ENCODE data around the gene ITGB3.
A peak's percentile ranks its signal among the peaks of the same experiment; 100 is the strongest.

Gene ITGB3

DNA sequence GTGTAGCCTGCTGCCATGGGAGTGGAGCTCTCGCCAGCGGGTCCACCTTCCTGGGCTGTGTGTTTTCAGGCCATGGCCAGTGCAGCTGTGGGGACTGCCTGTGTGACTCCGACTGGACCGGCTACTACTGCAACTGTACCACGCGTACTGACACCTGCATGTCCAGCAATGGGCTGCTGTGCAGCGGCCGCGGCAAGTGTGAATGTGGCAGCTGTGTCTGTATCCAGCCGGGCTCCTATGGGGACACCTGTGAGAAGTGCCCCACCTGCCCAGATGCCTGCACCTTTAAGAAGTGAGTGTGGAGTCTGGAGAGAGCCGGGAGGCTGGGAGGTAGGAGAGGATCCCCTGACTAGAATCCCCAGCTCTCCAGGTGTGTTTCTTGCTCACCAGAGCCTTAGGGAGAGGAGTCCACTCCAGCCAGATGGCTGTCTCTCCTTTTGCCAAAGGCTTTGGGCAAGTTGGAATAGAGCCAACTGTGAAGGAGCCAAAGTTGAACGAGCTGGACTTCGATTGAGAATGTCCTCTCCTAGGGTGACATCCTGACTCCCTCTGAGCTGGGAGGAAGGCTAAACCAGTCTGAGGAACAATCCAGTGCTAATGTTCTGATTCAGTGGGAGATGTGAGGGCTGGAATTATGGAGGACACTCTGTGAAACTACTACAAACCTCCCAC is 45.7 kb downstream of the ITGB3 start:
- no peak for DNase-seq (ENCODE audit: low read depth)

GRCh38 chr17:47300718-47301117 is 47.1 kb downstream of the ITGB3 start:
- no peak for DNase-seq (ENCODE audit: low read depth)

- no peak for DNase-seq (ENCODE audit: low read depth)
Observed at GRCh38 chr17:47301161-47301560, 47.5 kb downstream of the ITGB3 start.

DNA sequence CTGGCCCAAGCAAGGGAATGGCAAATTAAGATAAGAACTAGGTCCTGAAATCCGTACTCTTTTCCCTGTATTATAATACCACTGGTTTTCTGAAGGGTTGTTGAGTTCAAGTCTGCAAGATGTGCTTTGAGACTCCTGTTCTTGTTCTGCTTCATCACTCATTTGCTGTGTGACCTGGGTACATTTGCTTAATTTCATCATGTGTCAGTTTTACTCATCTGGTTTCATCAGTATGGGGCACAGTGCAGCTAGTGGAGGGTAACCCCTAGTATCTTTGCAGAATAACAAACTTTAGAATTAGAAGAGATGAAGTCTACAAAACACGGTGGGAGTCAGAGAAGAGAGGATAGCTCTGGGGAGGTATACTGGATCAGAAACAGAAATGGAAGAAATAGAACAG is 48.2 kb downstream of the ITGB3 start:
- DNase-seq (ENCODE audit: low read depth) = no peak

GRCh38 chr17:47304186-47304585 is 50.6 kb downstream of the ITGB3 start:
- DNase-seq (ENCODE audit: low read depth) = no peak

- no peak for DNase-seq (ENCODE audit: low read depth)
Observed at GRCh38 chr17:47305302-47305923, 51.8 kb downstream of the ITGB3 start.

- no peak for DNase-seq (ENCODE audit: low read depth)
Observed at GRCh38 chr17:47310186-47310733, 56.6 kb downstream of the ITGB3 start.

DNA sequence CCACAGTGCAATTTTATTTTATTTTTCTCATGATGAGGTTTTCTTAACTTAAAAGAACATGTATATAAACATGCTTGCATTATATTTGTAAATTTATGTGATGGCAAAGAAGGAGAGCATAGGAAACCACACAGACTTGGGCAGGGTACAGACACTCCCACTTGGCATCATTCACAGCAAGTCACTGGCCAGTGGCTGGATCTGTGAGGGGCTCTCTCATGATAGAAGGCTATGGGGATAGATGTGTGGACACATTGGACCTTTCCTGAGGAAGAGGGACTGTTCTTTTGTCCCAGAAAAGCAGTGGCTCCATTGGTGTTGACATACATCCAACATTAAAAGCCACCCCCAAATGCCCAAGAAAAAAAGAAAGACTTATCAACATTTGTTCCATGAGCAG is 57.8 kb downstream of the ITGB3 start:
- no peak for DNase-seq (ENCODE audit: low read depth)

DNA sequence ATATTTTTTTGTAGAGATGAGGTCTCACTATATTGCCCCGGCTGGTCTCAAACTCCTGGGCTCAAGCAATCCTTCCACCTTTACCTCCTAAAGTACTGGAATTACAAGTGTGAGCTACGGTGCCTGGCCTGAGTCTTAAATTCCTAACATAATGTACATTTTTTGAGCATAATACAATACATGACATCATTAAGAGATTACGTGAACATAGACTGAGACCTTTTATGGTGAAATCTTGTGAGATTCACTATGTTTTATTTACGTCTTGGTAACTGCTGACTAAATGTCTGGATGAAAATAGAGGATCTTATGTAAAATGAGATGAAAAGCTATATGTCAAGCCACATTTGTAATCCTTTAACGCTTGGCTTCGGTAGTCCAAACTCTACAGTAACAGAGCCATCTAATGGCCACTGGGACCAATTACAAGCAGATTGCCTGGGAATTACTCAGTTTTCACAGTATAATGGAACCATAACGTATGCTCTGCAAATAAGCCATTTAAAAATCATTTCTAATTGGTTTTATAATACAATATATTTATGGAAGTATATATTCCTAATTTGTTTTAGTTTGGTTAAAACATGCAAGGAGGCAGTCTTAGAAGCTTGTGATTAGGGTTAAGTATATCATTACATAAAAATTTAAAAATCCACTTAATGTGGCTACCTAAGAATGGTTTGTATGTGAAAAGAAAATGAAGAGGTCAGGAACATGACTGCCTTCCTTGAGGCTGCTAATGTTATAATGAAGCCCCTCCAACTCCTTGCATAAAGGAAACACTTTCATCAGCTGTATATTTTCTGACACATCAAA is 62.0 kb downstream of the ITGB3 start:
- no peak for DNase-seq (ENCODE audit: low read depth)

- DNase-seq (ENCODE audit: low read depth) = no peak
Observed at GRCh38 chr17:47316311-47316710, 62.7 kb downstream of the ITGB3 start.

GRCh38 chr17:47317119-47317518 is 63.5 kb downstream of the ITGB3 start:
- no peak for DNase-seq (ENCODE audit: low read depth)

GRCh38 chr17:47318197-47318918 is 64.7 kb downstream of the ITGB3 start:
- no peak for DNase-seq (ENCODE audit: low read depth)

DNA sequence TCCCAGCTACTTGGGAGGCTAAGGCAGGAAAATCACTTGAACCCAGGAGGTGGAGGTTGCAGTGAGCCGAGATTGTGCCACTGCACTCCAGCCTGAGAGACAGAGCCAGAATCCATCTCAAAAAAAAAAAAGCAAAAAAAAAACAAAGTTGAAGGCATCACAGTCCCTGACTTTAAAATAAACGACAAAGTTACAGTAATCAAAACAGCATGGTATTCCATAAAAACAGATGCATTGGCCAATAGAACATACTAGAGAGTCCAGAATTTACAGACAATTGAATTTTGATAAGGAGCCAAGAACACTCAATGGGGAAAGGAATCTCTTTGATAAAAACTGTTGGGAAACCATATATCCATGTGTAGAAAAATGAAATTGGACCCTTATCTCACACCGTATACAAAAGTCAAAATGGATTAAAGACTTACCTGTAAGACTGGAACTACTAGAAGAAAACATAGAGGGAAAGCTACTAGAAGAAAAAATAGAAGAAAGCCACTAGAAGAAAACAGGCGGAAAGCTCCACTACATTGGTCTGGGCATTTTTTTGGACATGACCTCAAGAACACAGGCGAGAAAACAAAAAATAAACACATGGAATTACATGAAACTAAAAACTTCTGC is 67.4 kb downstream of the ITGB3 start:
- DNase-seq (ENCODE audit: low read depth) = no peak

GRCh38 chr17:47323382-47324223 is 70.0 kb downstream of the ITGB3 start, which contains the start of gene EFCAB13:
Gene EFCAB13 (plus strand): TSS chr17:47323955. CDS start chr17:47328354, 4,399 bp downstream.
- DNase-seq (ENCODE audit: low read depth) = peak; percentile 64

DNA sequence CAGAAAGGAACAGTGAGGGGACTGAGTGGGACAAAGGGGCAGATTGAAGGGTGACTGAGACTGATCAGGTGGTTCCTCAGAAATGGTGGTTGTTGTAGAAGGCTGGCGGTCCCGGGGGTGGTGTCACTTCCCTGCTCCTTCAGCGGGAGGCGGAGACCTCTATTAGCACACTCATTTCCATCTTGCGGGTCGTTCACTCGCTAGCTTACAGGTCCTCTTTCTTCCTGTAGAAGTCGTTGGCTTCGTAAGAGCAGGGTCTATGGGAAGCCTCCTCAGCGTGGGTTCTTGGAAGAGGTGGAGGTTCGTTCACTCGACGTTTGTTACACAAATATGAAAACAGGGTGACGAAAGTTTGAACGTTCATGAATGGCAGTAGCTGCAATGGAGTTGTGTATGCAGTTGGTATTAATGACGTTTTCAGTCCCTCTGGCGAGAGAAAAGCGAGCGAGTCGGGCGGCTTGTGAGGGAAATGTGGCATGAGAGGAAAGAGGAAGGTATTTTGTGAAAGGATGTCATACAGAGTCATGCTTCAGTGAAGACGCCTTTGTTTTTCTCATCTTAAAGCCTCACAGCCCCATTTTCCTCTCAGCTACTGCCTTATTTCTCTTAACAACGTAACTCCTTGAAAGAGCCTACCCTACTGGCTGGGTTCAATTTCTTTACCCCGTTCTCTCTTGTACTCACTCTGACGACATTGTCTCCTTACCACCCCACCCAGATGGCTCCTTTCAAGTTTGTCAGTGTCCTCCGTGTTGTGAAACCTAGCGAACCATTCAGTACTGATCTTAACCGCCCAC is 70.8 kb downstream of the ITGB3 start:
- DNase-seq (ENCODE audit: low read depth) = peak; percentile 36

DNA sequence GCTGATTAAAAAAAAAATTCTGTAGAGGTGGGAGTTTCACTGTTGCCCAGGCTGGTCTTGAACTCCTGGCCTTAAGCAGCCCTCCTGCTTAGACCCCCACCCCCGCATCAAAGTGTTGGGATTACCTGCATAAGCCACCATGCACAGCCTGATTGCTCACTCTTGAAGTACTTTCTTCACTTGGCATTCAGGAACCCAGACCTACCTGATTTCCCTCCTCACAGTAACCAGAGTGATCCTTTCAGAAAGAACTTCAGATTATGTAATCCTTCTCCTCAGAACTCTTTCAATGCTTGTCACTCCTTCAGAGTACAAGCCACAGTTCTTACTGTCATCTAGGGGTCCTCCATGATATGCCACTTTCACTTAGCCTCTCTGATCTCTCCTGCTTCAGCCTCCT is 71.5 kb downstream of the ITGB3 start:
- DNase-seq (ENCODE audit: low read depth) = no peak

DNA sequence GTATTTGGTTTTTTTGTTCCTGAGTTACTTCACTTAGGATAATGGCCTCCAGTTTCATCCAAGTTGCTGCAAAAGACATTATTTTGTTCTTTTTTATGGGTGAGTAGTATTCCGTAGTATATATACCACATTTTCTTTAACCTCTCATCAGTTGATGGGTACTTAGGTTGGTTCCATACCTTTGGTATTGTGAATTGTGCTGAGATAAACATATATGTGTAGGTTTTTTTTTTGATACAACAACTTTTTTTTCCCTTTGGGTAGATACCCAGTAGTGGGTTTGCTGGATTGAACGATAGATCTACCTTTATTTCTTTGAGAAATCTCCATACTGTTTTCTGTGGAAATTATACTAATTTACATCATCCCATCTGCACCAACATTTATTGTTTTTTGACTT is 76.9 kb downstream of the ITGB3 start:
- DNase-seq (ENCODE audit: low read depth) = no peak

DNA sequence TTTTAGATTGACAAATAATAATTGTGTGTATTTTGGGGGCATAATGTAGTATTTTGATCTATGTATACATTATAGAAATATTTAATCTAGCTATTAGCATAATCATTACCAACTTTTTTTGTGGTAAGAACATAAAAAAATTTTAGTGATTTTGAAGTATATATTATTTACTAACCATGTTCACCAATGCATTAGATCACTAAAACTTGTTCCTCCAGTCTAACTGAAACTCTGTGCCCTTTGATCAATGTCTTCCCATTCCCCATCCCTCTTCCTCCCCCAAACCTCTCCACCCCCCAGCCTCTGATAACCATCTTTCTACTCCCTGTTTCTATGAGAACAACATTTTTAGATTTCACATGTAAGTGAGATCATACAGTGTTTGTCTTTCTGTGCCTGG is 78.7 kb downstream of the ITGB3 start:
- no peak for DNase-seq (ENCODE audit: low read depth)

- no peak for DNase-seq (ENCODE audit: low read depth)
Observed at GRCh38 chr17:47335101-47335936, 81.7 kb downstream of the ITGB3 start.
